GM23338 (cell line): ENCODE measurements around the gene MGLL. TPM values are rescaled to one million over a fixed set of nuclear protein-coding genes. Genes with fewer than 3 reads are reported as not detected.

ENCODE experiments used
- ATAC-seq: fragments of 200-7000 bp; cut with Tn5 transposase; 3 replicates; pipeline ENCODE4 v1.9.1; 2020
- DNase-seq: peaks from one replicate; pipeline ENCODE4 v3.0.0-alpha.2; 2015; ENCODE audit warnings: low spot score
- H2AFZ ChIP-seq: fragments of 200-600 bp; sonication (generic); 2 replicates; pipeline ENCODE4 v1.8.0; 2016; ENCODE audit warnings: antibody characterized with exemption, mild to moderate bottlenecking, moderate library complexity
- H3F3A ChIP-seq: fragments of 200-600 bp; sonication (generic); replicated peaks from 2 replicates; pipeline ENCODE4 v1.8.0; 2017; ENCODE audit warnings: antibody characterized with exemption, mixed run types, low read depth
- H3K27ac ChIP-seq: fragments of 200-600 bp; sonication (generic); 2 replicates; pipeline ENCODE4 v1.6.1; 2016; ENCODE audit warnings: low read depth
- H3K27me3 ChIP-seq: fragments of 200-600 bp; sonication (generic); 2 replicates; pipeline ENCODE4 v1.8.0; 2016; ENCODE audit warnings: mild to moderate bottlenecking, mixed run types, moderate library complexity; ENCODE audit not compliant: insufficient read depth
- H3K36me3 ChIP-seq: fragments of 200-600 bp; sonication (generic); 2 replicates; pipeline ENCODE4 v1.8.0; 2016; ENCODE audit warnings: mild to moderate bottlenecking; ENCODE audit not compliant: insufficient read depth
- H3K4me1 ChIP-seq: fragments of 200-600 bp; sonication (generic); 2 replicates; pipeline ENCODE4 v1.8.0; 2016; ENCODE audit warnings: mild to moderate bottlenecking, moderate library complexity; ENCODE audit not compliant: insufficient read depth
- H3K4me2 ChIP-seq: fragments of 200-600 bp; sonication (generic); 2 replicates; pipeline ENCODE4 v1.7.1; 2017; ENCODE audit warnings: mixed run types
- H3K4me3 ChIP-seq: fragments of 200-600 bp; sonication (generic); 2 replicates; pipeline ENCODE4 v1.6.1; 2016; ENCODE audit warnings: mixed run types
- H3K79me2 ChIP-seq: fragments of 200-600 bp; sonication (generic); replicated peaks from 2 replicates; pipeline ENCODE4 v1.8.0; 2017; ENCODE audit warnings: mild to moderate bottlenecking; ENCODE audit not compliant: insufficient read depth
- H3K9me2 ChIP-seq: fragments of 200-600 bp; sonication (generic); 2 replicates; pipeline ENCODE4 v1.8.0; 2017; ENCODE audit not compliant: insufficient read depth
- H4K20me1 ChIP-seq: fragments of 200-600 bp; sonication (generic); replicated peaks from 2 replicates; pipeline ENCODE4 v1.8.0; 2017; ENCODE audit warnings: mild to moderate bottlenecking; ENCODE audit not compliant: insufficient read depth
- H3K27ac Mint-ChIP-seq: 2 replicates; pipeline ENCODE4 v1.8.0; 2020; ENCODE audit warnings: inconsistent platforms, mild to moderate bottlenecking, moderate library complexity, mixed read lengths
- H3K27me3 Mint-ChIP-seq: 3 replicates; pipeline ENCODE4 v1.8.0; 2022; ENCODE audit warnings: low read depth, mild to moderate bottlenecking, moderate library complexity, mixed read lengths, inconsistent platforms; ENCODE audit not compliant: insufficient read depth, poor library complexity
- H3K36me3 Mint-ChIP-seq: 3 replicates; pipeline ENCODE4 v1.8.0; 2021; ENCODE audit warnings: low read depth, mild to moderate bottlenecking, inconsistent platforms, moderate library complexity, mixed read lengths
- H3K4me1 Mint-ChIP-seq: 3 replicates; pipeline ENCODE4 v1.8.0; 2020; ENCODE audit warnings: mild to moderate bottlenecking, inconsistent platforms, mixed read lengths
- H3K4me3 Mint-ChIP-seq: 3 replicates; pipeline ENCODE4 v1.8.0; 2021; ENCODE audit warnings: moderate library complexity, mild to moderate bottlenecking, inconsistent platforms, mixed read lengths
- H3K9me3 Mint-ChIP-seq: 3 replicates; pipeline ENCODE4 v1.8.0; 2020; ENCODE audit warnings: moderate library complexity, mild to moderate bottlenecking, inconsistent platforms, mixed read lengths
- CREB1 ChIP-seq: fragments of 250-450 bp; sonication (Bioruptor Pico); IDR thresholded peaks from 2 replicates; pipeline ENCODE4 v1.5.0; 2020; ENCODE audit warnings: low read depth, mild to moderate bottlenecking, moderate library complexity
- ETS1 ChIP-seq: IDR thresholded peaks from 2 replicates; pipeline ENCODE4 v1.6.1; 2016; ENCODE audit warnings: antibody characterized with exemption
- NANOG ChIP-seq: IDR thresholded peaks from 2 replicates; pipeline ENCODE4 v1.6.1; 2016; ENCODE audit warnings: antibody characterized with exemption, borderline replicate concordance
- POLR2AphosphoS5 ChIP-seq: IDR thresholded peaks from 2 replicates; pipeline ENCODE4 v1.6.1; 2016; ENCODE audit warnings: antibody characterized with exemption, low read depth
- REST ChIP-seq: IDR thresholded peaks from one replicate; pipeline ENCODE4 v1.6.1; 2018; ENCODE audit warnings: antibody characterized with exemption; ENCODE audit not compliant: unreplicated experiment
- STAT1 ChIP-seq: IDR thresholded peaks from one replicate; pipeline ENCODE4 v1.6.1; 2016; ENCODE audit warnings: antibody characterized with exemption; ENCODE audit not compliant: unreplicated experiment
- ZNF462 ChIP-seq: fragments of 250-450 bp; sonication (Bioruptor Pico); IDR thresholded peaks from 2 replicates; pipeline ENCODE4 v1.5.0; 2020; ENCODE audit warnings: mild to moderate bottlenecking, moderate library complexity
- polyA plus RNA-seq: library from polyadenylated mRNA; unstranded; fragments of >200 nt; fragmentation: Nextera tagmentation; extraction: Ambion mirVana; gene quantifications from 2 replicates; pipeline ENCODE4 v1.2.1, GENCODE V29; 2016
- total RNA-seq: library from RNA; depleted of rRNA; stranded (reverse); fragments of >200 nt; shearing (Covaris generic); gene quantifications from 2 replicates; pipeline ENCODE4 v1.2.3, GENCODE V29; 2014

MGLL gene
- total and polyA plus RNA-seq, 2 experiments from 2014 or later = 0.71 to 0.83 TPM

DNA sequence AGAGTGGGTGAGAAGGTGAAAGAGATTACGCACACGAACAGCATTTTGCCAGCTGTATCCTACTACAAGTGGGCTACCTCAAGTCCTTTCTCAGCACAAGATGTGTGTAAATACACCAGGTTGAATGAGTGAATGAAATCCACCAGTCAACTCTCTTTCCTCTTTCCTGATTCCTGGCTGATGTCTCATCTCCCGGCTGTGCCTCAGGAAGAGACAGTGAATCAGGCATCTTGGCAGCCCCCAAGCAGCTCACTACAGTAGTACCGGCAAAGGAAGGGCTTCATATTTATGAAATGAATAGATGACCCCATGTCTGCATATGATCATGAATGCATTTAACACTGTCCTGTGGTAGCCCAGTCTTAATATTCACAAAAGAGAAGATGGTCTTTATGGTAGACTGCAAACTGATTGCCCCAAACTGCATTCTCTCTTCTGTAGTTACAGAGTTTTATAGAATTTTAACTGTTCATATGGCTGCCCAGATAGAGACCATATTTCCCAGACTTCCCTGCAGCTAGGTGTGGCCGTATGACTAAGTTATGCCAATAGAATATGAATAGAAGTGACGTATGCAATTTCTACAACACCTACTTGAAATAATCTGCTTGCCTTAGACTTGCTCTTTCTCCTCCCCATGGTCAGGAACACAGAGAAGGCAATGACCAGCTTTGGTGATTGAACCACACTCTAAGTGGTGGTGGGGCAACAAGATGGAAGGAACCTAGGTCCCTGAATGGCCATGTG lies 22.7 kb downstream of the MGLL start:
- H3K4me2 ChIP-seq = no peak overlapping the region
- no peak overlapping the region for H3K27ac ChIP-seq
- ATAC-seq (no peak), DNase-seq (no peak)
- Mint-ChIP-seq H3K36me3 (no peaks in the 10 kb centered on the region), H3K27ac (no peak overlapping the region), H3K27me3 (no peaks in the 10 kb centered on the region), H3K4me1 (peaks cover 3% of the 10 kb centered on the region; the same call in 2 of the 3 replicates), H3K4me3 (no peak overlapping the region), H3K9me3 (no peaks in the 10 kb centered on the region)
- H3K9me2 ChIP-seq = no peaks in the 10 kb centered on the region
- H4K20me1 ChIP-seq = no peaks in the 10 kb centered on the region
- H3K27me3 ChIP-seq = no peaks in the 10 kb centered on the region
- no peaks in the 10 kb centered on the region for H3K4me1 ChIP-seq
- TF ChIP-seq STAT1 (no peak), REST (no peak), ETS1 (no peak), POLR2AphosphoS5 (no peak), NANOG (no peak), CREB1 (CRISPR knock-in tag) (no peak), ZNF462 (CRISPR knock-in tag) (no peak)
- no peak overlapping the region for H3K4me3 ChIP-seq
- no peaks in the 10 kb centered on the region for H3K36me3 ChIP-seq
- no peaks in the 10 kb centered on the region for H3K79me2 ChIP-seq
- no peaks in the 10 kb centered on the region for H3F3A ChIP-seq
- H2AFZ ChIP-seq = no peak overlapping the region
